Hepatocyte (in vitro differentiated cells): ENCODE data around the gene RDH5.

Source experiments
- EZH2 ChIP-seq: fragments of 200-600 bp; sonication (generic); IDR thresholded peaks from 2 replicates; pipeline ENCODE4 v1.6.1; 2016; ENCODE audit warnings: antibody characterized with exemption, mild to moderate bottlenecking, borderline replicate concordance
- TF ChIP-seq, protein P1 (sequence below): fragments of 200-600 bp; sonication (generic); IDR thresholded peaks from 2 replicates; pipeline ENCODE4 v1.5.1; 2016; ENCODE audit warnings: antibody characterized with exemption, mild to moderate bottlenecking; ENCODE audit not compliant: poor library complexity

DNA sequence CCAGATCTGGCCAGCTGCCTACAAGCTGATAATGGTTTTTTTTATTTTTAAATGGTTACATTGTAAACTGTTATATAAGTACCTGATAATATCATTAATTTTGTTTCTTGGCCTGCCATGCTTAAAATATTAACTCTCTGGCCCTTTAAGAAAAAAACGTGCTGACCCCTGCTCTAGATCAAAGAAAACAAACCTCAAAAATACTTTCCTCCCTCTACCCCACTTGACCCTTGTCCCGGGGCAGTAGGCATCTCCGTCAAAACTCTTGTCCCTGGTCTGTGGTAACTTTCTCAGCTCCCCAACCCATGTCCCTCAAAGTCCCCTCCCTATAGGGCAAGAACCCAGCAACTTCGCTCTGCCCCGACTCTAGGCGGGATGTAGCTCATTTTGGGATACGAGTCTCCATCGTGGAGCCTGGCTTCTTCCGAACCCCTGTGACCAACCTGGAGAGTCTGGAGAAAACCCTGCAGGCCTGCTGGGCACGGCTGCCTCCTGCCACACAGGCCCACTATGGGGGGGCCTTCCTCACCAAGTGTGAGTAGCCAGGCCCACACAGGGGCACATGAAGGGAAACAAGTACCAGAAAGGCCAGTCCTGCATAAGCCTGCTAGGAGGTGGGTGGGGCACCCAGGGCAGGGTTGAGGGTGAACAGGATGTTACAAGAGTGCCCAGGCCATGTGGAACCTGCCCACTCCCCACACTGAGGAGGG lies 3.5 kb downstream of the RDH5 start:
- TF ChIP-seq, protein P1, sequence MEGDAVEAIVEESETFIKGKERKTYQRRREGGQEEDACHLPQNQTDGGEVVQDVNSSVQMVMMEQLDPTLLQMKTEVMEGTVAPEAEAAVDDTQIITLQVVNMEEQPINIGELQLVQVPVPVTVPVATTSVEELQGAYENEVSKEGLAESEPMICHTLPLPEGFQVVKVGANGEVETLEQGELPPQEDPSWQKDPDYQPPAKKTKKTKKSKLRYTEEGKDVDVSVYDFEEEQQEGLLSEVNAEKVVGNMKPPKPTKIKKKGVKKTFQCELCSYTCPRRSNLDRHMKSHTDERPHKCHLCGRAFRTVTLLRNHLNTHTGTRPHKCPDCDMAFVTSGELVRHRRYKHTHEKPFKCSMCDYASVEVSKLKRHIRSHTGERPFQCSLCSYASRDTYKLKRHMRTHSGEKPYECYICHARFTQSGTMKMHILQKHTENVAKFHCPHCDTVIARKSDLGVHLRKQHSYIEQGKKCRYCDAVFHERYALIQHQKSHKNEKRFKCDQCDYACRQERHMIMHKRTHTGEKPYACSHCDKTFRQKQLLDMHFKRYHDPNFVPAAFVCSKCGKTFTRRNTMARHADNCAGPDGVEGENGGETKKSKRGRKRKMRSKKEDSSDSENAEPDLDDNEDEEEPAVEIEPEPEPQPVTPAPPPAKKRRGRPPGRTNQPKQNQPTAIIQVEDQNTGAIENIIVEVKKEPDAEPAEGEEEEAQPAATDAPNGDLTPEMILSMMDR: no peak
- TF ChIP-seq EZH2: no peak
